Measurements from ENCODE around the gene FCGR2B.
"Not testable (repeated sequence)": the region's sequence is repeated elsewhere in the genome, so short reads cannot be mapped to it uniquely, and the experiment has no call there.

The FCGR2B gene

DNA sequence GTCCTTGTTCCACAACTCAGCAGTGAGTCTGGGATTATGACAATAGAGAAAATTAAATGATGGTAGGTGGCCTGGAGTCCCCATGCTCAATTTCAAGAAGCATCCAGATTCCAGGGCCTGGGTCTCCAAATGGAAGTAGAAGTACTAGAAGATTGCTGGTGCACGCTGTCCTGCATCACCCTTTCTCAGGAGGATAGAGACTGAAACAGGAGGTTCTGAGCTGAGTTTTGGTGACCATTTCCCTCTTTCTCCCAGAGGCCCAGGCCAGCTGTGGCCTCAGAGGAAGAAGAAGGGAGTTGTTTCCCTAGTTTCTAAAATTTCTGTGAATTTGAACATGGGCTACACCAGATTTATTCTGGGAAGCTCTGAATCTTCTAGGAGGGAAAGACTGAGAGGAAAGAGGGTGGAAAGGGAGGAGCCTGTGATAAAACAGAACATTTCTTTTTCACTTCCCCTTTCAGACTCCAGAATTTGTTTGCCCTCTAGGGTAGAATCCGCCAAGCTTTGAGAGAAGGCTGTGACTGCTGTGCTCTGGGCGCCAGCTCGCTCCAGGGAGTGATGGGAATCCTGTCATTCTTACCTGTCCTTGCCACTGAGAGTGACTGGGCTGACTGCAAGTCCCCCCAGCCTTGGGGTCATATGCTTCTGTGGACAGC, at the start of gene FCGR2B:
Gene FCGR2B (plus strand): TSS at position 460 of the 656 bp plus-strand sequence. CDS start 99 bp downstream, at position 559.
- not testable (repeated sequence) for H3K27ac ChIP-seq

DNA sequence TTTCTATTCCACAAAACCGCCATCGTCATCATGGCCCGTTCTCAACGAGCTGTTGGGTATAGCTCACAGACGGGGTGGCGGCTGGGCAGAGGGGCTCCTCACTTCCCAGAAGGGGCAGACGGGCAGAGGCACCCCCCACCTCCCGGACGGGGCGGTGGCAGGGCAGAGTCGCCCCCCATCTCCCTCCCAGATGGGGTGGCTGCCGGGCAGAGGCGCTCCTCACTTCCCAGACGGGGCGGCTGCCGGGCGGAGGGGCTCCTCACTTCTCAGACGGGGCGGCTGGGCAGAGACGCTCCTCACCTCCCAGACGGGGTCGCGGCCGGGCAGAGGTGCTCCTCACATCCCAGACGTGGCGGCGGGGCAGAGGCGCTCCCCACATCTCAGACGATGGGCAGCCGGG, 46.5 kb upstream of the FCGR2B start:
- not testable (repeated sequence) for H3K27ac ChIP-seq

DNA sequence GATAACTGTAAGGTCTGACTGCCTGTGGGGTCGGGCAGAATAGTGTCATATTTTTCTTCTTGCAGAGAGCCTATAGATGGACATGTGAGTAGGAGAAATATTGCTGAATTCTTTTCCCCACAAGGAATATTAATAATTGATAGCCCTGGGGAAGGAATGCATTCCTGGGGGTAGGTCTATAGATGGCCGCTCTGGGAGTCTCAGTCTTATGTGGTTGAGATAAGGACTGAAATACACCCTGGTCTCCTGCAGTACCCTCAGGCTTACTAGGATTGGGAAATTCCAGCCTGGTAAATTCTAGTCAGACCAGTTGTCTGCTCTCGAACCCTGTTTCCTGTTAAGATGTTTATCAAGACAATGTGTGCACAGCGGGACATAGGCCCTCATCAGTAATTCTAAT, 44.4 kb upstream of the FCGR2B start:
- H3K27ac ChIP-seq, result not testable (repeated sequence)

DNA sequence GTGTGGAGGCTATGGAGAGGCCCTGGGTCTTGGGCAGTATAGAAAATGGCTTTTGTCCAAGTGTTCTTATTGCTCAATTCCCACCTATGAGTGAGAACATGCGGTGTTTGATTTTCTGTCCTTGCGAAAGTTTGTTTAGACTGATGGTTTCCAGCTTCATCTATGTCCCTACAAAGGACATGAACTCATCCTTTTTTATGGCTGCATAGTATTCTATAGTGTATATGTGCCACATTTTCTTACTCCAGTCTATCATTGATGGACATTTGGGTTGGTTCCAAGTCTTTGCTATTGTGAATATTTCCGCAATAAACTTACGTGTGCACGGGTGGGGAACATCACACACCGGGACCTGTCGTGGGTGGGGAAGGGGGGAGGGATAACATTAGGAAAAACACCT, 42.5 kb upstream of the FCGR2B start:
- not testable (repeated sequence) for H3K27ac ChIP-seq

DNA sequence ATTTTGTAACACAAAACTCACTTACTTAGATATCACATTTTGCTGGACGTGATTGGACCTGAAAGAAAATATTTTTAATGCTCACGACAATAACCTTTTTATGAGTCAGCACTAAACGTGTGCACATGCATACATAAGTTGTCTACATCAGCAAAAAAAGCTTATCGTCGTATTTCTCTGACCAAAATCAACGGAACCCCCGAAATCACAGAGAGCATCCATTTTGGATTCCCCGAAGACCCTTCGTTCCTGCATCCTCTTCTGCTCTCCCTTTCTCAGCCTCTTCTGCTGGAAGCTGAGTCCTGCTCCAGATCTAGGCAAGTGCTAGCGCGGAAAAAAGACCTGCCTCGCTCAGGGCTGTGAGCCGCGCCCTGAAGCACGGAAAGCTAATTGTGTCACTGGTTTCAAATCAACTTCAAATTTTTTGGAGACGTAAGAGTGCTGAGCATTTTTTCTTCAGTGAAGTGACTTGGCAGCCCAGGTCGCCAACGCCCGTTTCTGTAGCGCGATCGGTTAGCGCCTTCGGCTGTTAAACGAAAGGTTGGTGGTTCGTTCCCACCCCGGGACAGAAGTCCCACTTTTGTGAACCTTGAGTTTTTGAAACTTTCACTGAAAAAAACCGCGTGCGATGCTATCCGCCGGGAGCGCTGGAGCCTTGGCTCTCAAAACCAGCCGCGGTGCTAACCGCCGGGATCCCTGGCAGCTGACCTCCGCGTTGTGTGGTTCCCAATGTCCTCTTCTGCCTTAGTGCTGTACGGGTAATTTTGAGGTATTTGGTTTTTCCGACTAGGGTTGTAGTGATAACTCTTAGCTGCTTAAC, 41.6 kb upstream of the FCGR2B start:
- not testable (repeated sequence) for H3K27ac ChIP-seq

DNA sequence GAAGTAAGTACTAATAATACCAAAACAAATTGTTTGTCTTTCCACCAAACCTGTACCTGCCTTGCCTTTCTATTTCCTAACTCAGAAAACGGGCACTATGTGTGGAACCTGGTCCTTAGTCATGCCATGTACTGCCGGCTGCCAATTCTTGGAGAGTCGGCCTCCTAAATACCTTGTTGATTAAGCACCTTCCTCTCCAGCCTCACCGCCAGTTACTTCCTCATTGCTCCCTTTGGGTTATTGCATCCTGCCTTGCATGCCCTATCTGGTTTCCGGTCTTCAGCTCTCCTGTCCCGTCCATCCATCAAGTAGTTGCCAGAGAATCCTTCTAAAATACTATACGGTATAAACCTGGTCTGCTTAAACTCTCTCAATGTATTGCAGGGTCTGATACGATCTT, 40.9 kb upstream of the FCGR2B start:
- not testable (repeated sequence) for H3K27ac ChIP-seq

DNA sequence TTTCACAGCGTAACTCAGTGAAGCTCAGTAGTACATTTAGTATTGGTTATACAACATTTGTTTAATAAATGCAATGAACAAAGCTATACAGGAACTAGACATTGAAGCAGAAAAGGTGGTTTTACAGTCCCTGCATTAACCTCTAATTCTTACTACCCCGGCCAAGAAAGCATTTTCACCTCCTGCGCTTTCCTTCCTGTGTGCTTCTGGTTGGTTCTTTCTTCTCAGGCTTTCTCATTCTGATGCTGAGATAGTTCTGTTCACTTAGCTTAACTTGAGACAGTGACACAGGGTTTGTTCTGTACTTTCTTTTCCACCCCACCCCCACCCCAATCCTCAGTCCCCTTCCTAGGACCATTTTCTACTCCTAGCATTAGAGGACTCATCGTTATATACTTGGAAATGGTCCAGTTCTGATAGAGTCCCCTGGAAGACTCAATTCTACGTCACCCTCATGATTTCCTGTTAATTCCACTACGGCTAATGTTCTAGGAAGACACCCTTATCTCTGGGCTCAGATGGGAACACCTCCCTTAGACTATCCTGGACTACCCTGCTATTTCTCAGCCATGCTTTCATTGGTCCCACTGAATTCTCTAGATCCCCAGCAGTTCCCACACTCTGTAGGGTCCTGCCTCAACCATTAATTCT, 39.4 kb upstream of the FCGR2B start:
- not testable (repeated sequence) for H3K27ac ChIP-seq

DNA sequence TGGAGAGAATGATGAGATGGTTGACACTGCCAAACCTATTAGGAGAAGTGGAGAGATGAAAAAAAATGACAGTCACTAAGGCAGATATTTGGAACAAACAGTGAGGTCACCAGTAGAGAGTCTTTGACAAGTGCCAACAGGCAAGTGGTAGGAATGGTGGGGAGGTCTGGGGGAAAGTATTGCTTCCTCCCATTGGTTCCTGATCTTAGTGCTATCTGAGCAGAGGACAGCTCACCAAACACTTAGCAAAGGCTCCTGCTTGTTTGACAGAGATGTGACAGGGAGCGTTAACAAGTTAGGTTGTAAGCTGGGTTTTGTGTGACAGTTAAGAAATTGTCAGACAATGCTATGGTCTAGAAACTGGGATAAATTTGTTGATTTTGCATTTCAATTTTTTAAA, 38.3 kb upstream of the FCGR2B start:
- not testable (repeated sequence) for H3K27ac ChIP-seq

DNA sequence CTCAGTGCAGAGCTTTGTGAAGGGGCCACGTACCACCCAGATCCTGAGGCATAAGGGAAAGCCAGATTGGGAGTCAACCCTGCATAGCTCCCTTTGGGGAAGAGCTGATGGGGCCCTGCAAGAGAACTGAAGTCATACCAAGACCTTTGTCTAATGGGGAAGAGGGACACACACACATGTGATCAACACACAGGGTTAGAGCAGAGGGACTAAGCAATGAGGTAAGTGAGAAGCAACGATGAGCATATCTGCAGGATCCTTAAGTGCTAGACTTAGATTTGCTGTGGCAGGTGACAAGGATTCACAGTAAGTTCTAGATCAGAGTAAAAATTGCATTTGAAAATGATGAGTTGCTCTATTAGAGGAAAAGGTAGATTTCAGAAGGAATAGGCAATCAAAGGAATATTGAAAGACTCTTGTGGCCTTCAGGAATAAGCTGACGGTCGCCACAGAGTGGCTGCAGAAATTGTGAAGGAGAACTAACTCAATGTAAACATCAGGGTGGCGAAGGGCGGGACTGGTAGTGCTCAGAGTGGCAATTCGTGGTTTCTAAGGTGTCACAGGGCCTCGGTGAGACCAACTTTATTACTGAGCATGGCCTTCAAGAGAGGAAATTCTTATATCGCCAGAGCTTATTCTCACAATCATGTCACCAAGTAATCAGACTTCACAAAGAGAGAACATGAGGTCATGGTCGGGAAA, 36.3 kb upstream of the FCGR2B start:
- H3K27ac ChIP-seq, result not testable (repeated sequence)

DNA sequence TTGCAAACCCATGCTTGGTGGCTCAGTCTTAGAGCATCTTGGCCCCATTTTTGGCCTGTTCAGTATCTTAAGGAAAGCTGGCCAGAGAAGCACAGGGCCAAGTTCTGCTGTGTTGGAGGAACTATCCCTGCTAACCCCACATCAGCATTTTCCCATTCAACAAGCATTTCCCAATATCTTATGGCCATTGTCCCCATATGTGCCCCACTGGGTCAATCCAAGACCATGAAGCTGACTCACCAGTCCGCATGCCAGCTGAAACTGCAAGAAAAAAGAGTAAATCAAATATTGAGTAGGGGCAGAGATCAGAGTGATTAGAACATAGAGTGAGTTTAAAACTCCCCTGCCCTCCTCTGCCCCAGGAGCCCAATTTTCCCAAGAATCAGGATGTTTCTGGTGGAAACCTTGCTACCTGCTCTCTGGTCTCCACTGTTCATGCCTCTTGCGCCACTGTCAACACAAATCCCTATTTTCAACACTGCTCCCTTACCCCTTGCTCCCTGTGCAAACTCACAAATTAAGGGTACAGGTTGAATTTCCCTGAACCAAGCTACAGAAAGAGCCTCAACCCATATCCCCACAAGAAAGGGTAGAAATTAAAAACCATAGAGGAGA, 32.7 kb upstream of the FCGR2B start:
- not testable (repeated sequence) for H3K27ac ChIP-seq

DNA sequence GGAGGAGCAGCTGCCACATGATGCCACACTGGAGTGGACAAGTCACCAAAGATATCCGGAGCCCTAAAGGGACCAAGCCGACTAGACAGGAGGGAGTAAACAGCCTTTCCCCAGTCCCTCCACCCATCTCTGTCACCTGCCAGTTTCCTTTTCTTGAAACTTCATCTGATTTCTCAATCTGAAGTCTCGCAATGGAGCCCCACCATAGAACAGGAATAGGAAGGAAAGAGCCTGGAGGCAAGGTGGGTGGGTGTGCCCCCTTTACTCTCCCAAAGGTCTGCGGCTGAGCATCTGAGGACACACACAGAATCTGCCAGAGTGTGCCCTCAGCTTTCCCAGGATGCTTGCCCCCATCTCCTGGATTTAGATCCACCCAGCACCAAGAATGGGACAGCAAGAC, 31.9 kb upstream of the FCGR2B start, which contains the start of gene FCGR3B:
Gene FCGR3B (minus strand): TSS at position 101 of the 400 bp plus-strand sequence. CDS start 82 bp downstream, at position 19.
- TF ChIP-seq, protein P1, sequence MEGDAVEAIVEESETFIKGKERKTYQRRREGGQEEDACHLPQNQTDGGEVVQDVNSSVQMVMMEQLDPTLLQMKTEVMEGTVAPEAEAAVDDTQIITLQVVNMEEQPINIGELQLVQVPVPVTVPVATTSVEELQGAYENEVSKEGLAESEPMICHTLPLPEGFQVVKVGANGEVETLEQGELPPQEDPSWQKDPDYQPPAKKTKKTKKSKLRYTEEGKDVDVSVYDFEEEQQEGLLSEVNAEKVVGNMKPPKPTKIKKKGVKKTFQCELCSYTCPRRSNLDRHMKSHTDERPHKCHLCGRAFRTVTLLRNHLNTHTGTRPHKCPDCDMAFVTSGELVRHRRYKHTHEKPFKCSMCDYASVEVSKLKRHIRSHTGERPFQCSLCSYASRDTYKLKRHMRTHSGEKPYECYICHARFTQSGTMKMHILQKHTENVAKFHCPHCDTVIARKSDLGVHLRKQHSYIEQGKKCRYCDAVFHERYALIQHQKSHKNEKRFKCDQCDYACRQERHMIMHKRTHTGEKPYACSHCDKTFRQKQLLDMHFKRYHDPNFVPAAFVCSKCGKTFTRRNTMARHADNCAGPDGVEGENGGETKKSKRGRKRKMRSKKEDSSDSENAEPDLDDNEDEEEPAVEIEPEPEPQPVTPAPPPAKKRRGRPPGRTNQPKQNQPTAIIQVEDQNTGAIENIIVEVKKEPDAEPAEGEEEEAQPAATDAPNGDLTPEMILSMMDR (conservative IDR thresholded peaks at IDR 0.05), result no peak
- no peak within 1 kb of the TSS for H3K27ac ChIP-seq

DNA sequence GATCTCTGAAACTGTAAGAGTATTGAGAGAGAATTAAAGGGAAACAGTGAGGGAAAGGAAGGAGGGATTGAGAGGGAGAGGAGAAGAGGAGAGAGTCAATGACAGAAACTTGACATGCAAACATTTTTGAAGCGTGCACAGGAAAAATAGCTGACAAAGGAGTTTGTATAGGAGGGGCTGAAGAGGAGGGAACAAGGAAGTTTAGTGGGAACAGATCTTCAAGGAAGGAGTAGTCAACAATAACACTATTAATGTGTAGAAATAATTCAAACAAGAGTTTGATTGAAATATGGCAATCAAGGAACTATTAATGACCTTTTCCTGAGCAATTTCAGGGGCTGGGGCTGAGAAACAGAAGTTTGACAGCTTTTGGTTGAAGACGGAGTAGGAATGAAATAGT, 27.9 kb upstream of the FCGR2B start:
- not testable (repeated sequence) for H3K27ac ChIP-seq

DNA sequence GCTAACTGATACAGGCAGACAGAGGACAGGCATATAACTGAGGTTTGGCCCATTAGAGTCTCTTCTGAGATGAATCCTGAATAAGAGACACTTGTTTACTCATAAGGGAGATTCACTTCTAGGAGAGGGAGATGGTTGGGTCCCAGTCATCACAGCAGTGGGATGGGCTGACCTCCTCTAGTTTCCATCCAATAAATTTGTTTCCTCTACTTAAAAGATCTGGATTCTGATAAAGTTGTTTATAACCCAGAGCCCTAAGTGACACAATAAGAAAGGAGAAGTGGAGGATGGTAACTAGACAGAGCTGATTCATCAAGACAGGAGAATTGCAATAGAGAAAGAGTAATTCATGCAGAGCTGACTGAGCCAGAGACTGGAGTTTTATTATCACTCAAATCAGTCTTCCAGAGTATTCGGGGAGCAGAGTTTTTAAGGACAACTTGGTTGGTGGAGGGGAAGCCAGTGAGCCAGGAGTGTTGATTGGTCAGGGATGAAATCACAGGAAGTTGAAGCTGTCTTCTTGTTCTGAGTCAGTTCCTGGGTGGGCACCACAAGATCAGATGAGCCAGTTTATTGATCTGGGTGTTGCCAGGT, 26.7 kb upstream of the FCGR2B start:
- H3K27ac ChIP-seq, result not testable (repeated sequence)

DNA sequence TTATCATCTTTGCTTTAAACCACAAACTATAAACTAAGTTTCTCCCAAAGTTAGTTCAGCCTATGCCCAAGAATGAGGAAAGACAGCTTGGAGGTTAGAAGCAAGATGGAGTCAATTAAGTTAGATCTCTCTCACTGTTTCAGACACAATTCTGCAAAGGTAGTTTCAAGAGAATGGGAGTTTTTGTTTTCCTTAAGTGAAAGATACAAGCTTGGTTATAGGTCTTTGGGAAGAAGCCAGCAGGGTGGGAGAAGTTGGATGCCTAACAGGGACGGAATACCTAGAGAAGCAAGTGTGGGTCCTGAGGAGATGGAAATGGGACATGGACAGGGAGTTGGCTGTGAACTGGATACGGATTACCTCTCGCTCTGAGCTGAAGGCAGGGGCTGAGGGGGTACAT, 26.0 kb upstream of the FCGR2B start:
- not testable (repeated sequence) for H3K27ac ChIP-seq

DNA sequence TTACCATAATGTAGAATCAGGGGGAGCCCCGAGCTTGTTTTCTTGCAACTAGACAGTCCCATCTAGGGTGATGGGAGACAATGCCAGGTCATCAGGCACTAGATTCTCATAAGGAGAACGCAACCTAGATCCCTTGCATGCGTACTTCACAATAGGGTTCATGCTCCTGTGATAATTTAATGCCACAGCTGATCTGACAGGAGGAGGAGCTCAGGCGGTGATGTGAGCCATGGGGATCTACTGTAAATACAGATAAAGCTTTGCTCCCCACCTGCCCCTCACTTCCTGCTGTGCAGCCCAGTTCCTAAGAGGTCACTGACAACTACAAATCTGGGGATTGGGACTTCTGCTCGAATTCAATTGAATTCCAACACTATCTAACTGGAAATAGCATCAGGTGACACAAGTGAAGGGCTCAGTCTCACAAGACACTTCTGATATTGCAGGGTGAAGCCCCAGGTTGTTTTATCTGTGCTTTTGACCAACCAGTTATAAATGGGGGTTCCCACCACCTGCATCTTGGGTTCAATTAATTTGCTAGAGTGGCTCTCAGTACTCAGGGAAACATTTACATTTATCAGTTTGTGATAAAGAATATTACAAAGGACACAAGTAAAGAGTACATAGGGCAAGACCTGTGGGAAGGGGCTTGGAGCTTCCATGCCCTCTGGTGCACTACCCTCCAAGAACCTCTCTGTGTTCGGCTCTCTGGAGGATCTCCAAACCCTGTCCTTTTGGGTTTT, 24.5 kb upstream of the FCGR2B start:
- not testable (repeated sequence) for H3K27ac ChIP-seq

DNA sequence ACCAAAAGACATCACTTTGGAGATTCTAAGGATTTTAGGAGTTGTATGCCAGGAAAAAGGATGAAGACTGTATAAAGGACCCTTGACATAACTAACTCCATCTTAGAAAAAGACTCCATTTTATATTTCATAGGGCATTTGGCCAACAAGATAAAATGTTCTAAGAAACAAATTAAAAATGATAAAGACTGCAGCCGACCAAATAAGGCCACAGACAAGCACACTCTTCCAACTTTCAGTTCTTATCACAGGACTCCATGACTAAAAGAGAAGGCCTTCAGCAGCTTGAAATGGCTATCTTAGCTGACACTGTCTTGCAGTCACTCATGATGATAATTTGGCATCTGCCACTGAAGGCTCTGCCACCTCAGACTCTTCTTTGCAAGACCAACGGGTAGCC, 23.7 kb upstream of the FCGR2B start:
- H3K27ac ChIP-seq, result not testable (repeated sequence)

DNA sequence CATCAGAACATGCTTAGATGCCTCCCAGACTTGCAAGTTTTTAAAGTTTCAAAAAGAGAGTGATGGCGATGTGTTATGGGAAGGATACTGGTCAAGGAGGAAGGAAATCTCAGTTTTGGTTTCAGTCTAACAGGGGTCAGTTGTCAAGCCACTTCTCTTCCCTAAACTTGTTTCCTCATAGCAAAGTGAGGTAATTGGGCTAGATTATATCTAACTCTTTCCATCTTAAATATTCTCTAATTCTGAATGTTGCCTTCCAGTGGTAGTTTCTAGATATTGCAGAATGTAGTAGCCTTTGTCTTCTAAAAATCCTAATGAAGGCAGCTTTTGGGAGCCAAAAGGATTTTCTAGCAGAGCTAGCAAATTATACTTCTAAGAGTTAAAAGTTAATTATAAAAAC, 20.2 kb upstream of the FCGR2B start:
- H3K27ac ChIP-seq, result not testable (repeated sequence)

DNA sequence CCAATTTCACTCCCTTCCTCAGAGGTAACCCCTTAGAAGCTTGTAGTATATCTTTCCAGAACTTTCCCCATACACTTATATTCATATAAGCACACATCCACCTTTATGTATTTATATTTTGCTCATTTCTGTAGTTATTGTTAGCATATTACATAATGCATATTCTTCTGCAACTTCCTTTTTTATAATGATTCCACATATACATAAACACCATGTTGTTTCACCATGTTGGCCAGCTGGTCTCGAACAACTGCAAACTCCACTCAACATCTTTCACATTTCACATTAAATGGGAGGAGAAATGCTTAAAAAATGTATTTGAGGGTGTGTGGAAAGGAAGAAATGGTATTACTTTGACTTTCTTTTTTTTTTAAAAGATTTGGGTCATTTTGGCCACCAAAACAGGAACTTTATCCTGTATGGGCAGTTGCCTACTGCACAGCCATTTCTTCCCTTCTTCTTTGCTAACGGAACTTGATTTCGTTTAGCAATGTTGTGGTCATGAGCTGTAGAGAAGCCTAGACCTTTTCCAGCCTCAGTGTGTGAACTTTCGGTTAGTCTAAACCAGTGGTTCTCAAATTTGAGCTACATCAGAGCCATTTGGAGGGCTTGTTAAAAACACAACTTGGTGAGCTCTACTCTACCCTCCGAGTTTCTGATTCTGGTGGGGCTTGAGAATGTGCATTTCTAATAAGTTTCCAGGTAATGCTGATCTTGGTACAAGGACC, 19.3 kb upstream of the FCGR2B start:
- H3K27ac ChIP-seq, result not testable (repeated sequence)
